ENCODE data around the gene MTA1.
A peak's percentile ranks its signal among the peaks of the same experiment; 100 is the strongest.

The MTA1 gene

DNA sequence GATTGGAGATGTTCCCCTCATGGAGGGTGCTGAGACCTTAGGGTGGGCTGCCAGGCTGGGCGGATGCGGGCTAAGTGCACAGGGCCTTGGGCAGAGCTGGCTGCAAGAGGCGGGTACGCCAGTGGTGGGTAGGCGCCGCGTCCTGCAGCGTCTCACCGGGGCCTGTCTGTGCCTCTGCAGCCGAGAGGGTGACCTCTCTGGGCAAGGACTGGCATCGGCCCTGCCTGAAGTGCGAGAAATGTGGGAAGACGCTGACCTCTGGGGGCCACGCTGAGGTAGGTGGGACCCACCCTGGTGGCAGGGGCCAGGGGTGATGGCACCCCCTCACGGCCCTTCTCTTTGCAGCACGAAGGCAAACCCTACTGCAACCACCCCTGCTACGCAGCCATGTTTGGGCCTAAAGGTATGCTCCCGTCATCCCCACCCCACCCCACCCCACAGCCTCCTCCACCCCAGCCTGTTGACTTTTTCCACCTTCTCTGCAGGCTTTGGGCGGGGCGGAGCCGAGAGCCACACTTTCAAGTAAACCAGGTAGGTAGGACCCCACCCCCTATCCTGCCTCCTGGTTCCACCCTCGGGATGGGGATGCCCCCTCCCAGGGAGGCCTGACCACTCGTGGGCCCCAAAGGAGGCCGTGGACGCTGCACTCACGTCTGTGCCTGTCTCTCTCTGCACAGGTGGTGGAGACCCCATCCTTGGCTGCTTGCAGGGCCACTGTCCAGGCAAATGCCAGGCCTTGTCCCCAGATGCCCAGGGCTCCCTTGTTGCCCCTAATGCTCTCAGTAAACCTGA, 68.6 kb downstream of the MTA1 start:
- no peak for DNase-seq (ENCODE audit: low read depth)

DNA sequence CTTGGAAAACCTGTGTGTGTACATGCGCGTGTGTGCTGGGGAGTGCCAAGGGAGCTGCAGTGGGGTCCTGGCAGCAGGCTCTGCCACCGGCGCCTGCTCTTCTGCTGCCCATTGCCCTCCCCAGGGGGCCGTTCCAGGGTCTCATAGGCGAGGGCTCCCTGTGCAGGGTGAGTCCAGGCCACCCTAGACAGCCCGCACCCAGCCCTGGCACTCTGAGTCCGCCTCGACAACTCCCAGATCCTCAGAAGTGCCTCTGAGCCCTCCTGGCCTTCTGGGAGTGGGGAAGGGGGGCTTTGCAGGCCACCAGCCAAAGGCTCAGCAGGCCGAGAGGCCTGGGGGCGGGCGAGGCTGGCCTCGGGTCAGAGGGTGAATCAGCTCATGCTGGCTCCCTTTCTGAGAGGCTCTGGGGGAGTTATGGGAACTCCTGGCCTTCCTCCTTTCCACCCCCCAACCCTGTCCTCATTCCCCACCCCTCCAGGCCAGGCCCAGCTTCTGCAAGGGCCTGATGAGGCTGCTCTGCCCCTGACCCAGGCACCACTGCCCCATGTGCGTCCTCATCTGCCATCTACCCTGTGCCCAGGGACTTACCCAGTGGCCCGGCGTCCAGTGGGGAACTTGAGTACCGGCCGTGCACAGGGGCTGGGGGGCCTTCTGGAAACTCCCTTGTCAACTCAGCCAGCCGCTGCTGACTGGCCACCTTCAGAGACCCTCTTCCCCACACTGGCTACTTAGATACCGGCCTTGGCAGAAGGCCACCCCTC, 69.3 kb downstream of the MTA1 start:
- no peak for DNase-seq (ENCODE audit: low read depth)

DNA sequence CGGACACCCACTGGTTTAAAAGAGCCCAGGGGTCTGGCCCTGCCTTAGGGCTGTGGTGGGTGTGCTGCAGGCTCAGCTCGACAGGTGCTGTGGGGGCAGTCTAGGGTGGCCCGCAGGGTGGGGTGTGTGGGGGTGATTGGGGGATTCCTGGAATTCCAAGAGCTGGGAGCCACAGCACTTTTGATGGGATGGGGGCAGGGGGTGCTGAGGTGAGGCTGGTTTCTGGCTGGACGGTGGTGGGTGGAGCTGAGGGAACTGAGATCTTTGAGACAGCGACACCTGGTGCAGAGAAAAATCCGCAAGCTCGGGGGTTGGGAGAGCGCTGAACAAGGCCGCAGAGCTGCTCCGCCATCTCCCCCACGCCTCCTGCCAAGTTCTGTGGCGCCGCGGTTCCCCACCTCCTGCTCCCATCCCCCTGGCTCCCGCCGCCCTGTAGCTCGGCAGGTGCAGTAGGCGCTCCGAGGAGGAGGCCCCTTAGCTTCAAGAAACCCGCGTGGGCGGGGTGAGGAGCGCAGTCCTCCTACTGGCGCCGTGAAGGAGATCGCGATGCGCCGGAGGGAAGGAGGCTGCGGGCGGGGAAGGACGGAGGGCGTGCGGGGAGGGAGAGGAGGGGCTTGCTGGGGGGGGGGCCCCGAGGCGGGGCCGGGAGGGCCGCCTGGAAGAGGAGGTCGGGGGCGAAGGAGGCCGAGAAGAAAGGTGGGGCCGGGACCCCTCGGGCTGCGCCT, 70.1 kb downstream of the MTA1 start:
- peak; percentile 80 for DNase-seq (ENCODE audit: low read depth)

DNA sequence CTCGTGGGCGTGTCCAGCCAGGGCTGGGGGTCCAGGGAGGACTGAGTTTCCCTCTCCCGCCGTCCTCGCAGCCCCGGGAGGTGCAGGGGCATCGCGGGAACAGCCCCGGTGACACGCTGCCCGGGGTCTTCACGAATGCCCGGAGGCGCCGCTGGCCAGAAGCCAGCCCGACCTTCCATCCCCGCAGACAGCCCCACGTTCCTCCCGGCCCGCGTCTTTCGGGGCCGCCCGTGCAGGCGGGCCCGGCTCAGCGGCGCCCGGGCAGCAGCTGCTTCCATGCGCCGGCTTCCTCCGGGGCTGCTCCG, 70.6 kb downstream of the MTA1 start:
- no peak for DNase-seq (ENCODE audit: low read depth)

DNA sequence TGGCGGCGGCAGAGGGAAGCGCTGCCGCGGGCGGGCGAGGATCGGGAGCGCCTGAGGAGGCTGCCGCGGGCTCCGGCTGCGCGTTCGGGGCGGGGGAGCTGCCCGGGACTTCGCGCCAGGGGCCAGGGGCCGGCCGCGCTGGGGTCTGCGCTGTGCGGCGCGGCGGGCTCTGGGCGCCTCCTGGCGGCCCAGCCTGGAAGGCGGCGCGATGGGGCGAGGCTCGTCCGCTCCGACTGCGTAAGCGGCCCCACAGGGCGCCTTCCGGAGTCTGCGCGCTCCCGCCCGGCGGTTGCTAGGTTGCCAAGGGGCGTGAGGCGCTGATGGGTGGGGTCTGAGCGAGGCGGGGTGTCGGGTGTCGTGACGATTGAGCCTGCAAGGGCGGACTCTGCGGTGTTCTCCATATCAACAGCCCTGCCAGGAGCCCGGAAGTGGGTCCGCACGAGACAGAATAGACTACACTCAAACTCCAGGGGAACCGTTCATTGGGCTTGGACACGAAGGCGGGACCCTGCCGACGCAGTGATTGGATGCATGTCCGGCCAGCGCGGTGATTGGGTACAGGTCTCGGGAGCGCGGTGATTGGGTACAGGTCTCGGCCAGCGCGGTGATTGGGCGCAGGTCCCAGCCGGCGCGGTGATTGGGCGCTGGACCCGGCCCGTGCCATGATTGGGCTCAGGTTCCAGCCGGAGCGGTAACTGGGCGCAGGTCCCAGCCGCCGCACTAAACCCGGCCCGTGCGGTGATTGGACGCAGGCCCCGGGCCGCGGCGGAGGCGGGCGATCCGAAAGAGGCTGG, 71.1 kb downstream of the MTA1 start, which contains the start of gene TEDC1:
Gene TEDC1 (plus strand): TSS at position 675 of the 794 bp plus-strand sequence. CDS start 130 bp downstream, outside the sequence.
- peak; percentile 99 for DNase-seq (ENCODE audit: low read depth)

DNA sequence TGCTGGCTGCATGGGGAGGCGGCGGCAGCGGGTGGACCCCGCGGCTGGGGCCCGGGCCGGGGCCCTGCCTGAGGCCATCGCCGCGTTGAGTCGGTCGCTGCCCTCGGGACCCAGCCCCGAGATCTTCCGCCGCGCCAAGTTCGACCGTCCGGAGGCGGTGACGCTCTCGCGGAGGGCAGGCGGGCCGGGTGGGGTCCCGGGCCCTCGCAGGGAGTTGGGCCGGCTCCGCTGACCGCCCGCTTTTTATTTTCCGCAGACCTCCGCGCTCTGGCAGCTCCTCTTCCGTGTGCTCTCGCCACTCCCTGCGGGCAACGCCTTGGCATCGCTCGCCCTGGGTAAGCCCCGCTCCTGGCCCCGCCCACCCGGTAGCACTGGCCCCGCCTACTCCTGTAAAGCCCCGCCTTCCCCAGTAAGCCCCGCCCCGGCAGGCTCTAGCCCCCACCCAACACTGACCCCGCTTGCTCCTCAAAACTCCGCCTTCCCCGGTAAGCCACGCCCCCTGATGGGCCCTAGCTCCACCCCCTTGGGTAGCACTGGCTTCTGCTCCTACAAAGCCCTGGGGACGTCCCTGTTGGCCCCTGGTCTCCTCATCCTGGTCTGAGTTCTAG, 71.8 kb downstream of the MTA1 start:
- peak; percentile 90 for DNase-seq (ENCODE audit: low read depth)

DNA sequence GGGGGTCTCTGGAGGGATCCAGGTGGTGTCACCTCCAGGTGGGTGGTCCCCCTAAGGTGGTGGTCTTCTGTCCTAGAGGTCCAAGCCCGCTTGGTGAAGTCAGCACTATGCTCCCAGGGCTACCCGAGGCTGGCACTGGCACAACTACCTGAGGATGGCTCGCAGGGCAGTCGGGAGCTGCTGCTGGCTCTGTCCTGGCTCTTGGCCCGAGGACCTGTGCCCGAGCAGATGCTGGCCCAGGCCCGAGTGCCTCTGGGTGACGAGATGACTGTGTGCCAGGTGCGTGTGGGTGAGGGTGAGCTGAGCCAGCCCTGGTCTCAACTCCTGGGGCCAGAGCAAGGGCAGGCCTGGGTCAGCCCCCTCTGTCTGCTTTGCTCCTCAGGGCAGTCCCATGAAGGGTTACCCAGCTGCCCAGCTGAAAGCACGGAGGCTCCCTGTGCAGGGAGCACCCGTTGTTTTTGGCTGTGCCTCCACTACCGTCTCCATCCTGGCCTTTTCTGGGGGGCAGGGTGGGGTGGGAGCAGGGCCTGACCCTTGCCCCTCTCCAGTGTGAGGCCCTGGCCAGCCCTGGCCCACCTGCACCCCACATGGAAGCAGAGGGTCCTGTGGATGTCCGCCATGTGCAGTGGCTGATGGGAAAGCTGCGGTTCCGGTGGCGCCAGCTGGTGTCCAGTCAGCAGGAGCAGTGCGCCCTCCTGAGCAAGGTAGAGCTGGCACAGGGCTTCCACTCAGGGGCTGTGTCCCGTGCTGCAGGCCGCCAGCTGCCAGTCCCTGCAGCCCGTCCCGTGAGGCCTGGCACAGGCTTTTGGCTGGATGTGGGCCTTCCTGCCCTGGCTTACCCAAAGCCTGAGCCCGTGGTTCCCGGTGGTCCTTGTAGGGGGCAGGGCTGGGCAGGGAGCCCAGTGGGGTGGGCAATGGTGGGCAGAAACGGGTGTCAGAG, 72.7 kb downstream of the MTA1 start:
- DNase-seq (ENCODE audit: low read depth) = no peak

DNA sequence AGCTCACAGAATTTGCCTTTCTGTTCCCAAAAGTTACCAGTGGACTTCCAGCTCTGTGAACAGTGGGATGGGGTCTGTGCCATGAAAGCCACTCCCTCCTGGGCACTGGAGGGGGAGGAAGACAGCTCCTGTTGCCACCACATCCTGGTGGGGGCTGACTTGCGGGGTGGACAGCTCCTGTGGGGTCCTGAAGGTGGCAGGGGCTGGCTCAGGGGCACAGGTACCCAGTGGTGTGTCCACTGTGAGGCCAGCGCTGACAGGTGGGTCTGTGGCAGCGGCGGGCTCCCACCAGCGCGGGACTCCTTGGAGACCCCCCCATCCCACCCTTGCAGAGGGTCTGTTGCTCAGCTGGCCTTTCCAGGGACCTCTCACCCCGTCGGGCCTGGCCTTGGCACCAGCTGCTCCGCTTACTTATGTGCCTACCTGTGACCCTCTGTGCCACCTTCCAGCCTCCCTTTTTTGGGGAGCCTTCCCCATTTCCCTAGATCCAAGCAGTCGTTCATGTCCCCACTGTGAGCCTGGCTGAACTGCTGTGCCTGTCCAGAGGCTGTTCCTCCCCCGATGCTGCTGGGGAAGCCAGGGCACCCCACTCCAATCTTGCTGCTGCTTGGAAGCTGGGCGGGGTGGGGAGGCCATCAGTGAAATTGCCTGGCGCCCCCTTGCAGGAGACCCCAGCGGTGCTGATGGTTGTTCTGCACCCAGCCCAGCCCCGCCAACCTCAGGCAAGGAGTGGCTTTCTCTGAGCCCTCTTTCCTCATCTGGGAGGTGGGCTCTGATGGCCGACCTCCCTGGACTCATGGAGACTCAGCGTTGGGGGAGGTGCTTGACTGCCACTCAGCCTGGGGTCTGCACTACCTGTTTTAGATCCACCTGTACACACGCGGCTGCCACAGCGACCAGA, 73.6 kb downstream of the MTA1 start:
- no peak for DNase-seq (ENCODE audit: low read depth)

DNA sequence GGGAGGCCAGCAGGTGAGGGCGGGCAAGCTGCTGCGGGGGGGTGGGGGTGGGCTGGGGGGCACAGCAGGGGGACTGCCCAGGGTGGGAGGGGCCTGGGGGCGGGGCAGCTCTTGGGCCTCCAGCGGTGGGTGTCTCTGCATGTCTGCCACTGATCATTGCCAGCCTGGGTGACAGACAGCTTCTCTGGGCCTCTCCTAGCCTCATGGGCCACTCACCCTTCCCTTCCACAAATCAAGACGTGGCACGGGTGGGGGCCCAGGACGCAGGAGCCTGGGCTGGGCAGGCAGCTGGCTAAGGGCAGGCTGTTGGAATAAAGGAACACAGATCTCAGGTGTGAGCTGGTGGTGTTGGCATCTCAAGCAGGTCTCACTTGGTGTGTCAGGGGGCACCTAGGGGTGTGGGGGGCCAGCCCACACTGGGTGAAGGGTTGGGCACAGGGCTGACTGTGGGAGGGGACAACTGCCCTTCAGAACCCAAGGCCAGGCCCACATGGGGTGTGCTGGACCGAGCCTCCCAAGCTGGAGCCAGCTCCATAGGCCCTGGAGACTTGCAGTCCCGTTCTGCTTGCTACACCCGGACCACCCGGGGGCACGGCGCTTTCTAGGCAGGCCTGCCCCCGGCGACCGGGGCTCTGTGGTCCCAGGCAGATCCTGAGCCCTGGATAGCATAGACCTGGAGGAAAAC, 74.4 kb downstream of the MTA1 start:
- no peak for DNase-seq (ENCODE audit: low read depth)

DNA sequence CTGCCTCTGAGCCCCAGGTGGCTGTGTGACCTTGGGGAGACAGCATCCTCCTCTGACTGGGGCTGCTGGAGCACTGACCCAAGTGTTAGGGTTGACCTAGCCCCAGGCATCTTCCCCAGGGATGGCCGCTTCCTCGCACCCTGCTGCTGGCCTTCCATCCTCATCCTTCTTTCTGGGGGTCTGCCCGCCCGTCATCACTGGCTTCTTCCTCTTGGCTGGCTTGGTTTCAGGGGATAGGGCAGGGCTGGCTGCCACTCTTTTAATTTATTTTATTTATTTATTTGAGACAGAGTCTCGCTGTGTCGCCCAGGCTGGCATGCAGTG, 74.9 kb downstream of the MTA1 start:
- no peak for DNase-seq (ENCODE audit: low read depth)

DNA sequence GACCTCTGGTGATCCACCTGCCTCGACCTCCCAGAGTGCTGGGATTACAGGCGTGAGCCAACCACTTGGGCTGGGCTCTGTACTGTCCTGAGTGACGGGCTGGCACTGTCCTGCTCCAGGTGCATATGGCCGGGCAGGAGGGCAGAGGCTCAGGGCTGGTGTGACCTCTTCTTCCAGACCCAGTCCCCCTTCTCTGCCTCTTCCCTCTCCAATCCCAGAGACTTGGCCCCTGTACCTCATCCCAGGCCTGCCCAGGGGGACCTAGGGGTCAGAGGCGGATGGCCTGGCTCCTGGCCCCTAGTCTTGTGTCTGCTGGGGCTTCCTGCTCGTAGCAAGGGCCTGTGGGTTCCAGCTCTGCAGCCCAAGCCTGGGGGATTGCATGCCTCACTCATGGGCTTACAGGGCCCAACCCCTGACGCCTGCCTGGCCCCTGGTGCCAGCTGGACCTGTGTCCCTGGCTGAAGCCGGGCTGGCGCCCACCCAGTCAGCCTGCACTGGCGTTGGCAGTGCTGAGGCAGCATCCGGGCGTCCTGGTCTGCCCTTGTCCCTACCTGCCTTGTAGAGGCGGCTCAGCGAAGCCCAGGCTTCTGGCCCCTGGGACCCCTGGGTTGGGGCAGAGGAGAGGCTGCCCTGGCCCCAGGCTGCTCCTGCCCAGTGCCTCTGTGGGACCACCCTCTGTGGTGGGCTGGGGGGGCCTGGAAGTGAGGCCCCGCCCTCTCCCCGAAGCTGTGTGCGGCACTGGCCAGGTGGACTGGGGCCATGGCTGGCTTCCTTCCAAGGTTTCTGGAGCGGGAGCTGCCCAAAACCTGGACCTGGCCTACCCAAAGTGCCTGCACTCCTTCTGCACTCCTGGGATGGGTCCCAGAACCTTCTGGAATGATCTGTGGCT, 75.7 kb downstream of the MTA1 start:
- no peak for DNase-seq (ENCODE audit: low read depth)

DNA sequence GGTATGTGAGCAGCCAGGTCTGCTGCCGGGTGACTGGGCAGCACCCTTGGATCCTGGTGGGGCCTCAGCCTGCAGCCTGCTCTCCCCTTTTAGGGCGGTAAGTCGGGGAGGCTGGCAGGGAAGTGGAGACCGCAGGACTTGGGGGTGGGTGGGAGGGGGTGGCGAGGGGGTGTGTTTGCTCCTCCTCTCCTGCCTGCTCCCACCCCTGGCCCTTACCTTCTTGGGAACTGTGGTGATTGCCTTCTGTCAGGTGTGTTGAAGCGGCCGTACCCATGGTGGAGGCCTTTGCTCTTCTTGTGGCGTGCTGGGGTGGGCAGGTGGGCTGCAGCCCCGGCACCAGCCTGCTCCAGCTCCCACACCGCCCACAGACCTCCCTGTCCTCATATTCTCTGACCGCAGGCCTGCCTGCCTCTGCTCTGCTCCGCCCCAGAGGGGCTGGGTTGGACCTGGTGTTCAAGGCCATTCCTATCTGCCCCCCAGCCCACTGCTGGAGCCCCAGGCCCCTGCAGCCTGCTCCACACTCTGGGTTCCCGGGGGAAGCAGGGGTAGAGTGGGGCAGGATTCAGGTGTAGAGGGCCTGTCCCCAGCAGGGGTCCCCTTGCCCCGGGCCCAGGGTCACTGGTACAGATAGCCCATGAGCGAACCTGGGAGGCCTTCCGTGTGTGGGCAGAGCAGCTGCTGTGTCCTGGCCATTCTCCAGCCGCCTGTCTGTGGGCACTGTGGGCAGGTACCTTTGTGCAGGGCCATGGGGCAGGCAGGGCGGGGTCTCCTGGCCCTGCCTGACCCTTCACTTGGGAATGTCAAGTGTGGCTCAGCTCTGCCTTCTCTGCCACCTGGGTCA, 76.6 kb downstream of the MTA1 start:
- DNase-seq (ENCODE audit: low read depth) = no peak

DNA sequence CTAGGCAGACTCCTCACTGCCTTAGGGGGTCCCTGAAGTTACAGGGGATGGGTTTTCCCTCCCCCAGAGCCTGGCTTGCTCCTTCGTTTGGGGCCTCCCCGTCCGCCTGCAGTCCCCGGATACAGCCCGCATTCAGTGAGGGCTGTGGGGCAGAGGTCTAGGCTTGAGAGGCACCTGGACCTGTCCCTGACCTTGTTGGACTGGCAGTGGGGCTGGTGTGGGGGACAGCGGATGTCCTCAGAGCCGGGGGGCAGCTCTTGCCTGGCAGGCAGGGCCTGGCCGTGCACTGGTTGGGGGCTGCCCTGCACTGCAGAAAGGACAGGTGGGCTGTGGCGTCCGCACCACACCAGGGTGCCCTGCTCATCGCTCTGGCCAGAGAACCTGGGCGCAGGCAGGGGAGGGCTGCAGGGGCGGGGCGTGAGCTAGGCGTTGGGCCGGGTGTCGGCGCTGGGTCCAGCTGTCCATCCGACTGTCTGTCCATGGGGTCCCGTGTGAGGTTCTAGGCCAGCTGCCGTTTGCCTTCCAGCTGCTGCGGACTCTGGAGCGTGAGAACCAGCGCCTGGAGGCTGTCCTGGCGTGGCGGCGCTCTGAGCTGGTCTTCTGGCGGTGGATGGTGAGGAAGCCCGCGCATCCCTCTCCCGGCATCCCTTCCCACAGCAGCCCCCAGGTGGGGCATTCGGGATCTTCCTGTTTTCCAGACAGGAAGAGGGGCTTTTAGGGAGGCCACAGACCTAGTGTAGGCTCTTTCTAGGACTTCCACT, 77.4 kb downstream of the MTA1 start:
- no peak for DNase-seq (ENCODE audit: low read depth)

DNA sequence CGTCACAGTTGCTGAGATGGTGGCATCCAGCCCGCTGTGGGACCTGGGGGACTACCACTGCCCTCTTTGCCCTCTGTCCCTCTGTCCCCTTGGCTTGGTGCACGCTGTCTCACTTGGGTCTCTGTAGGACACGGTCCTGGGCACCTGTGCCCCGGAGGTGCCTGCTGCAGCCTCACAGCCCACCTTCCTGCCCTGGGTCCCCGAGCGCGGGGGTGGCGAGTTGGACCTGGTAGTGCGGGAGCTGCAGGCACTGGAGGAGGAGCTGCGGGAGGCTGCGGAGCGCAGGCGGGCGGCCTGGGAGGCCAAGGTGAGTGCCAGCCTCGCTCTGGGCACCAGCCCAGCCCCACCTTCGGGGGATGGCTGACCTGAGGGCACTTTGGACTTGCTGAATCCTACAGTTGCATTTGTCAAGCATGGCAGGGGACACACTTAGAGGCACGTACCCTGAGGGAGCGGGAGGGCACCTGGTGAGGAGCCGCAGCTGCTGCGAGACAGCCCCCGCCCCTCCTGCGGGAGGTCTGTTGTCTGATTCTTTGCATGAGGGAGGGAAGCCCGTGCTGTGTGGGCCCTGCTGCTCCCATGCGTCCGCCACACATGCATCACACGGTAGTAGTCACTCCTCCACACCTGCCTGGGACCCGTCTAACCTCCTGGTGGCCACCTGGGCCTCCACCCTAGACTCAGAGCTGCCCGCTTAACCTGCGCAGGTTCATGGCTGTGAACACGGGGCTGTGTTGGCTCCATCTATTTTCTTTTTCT, 78.2 kb downstream of the MTA1 start:
- DNase-seq (ENCODE audit: low read depth) = no peak

DNA sequence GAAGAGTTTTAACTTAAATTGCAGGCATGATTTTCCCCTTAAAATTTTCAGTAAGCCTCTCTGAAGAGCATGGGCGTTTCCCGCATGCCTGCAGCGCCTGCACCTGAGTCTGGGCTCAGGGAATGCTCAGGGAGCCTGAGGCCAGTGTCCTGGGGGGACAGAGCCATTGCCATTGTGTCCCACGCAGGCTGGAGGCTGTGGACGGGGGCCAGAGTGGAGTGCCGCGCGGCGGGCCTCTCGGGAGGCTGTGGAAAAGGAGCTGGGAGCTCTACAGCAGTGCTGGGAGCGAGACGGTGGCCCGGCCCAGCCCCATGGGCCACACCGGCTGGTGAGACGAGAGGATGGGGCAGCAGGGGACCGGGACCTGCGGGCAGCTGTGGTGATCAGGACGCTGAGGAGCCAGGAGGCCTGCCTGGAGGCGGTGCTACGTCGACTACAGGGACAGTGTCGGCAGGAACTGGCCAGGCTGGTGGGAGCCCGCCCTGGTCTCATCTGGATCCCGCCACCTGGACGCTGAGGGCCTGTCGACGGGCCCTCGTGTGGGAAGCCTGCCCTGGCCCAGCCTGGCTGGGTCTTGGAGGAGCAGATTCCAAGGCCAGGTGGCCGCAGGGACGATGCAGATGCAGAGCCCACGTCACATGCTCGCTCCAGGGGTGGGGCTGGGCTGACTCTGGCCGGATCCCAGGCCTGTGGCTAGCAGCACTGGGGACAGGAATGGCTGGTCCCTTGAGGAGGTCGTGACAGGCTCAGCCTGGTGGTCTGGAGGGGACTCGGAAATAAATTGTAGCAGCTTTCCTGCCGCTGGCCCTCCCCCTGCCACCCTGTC, 79.0 kb downstream of the MTA1 start:
- DNase-seq (ENCODE audit: low read depth) = no peak
